NCI-H2196 (cell line): Measurements from ENCODE around the gene PCA3.

Experiments used
- DNase-seq: peaks from one replicate; lab custom pipeline; 2025; ENCODE audit not compliant: unreplicated experiment; lab: John Stamatoyannopoulos, UW

The PCA3 gene

GRCh38 chr9:76756941-76757673 lies 7.1 kb upstream of the PCA3 start:
- DNase-seq = no peak

- no peak for DNase-seq
These were observed 5.8 kb upstream of the PCA3 start for GRCh38 chr9:76758476-76758875.

GRCh38 chr9:76759732-76760131 lies 4.5 kb upstream of the PCA3 start:
- peak; percentile 12 for DNase-seq

- peak; percentile 9 for DNase-seq
These were observed 2.8 kb upstream of the PCA3 start for GRCh38 chr9:76761448-76761847.

GRCh38 chr9:76766126-76766525 lies 1.9 kb downstream of the PCA3 start:
- no peak for DNase-seq

- no peak for DNase-seq
These were observed 8.6 kb downstream of the PCA3 start for GRCh38 chr9:76772686-76773445.

- DNase-seq = no peak
These were observed 20.6 kb downstream of the PCA3 start for GRCh38 chr9:76784881-76785280.

- no peak for DNase-seq
These were observed 21.3 kb downstream of the PCA3 start for GRCh38 chr9:76785501-76785900.

GRCh38 chr9:76787677-76788076 lies 23.4 kb downstream of the PCA3 start:
- DNase-seq = no peak

GRCh38 chr9:76789840-76790239 lies 25.6 kb downstream of the PCA3 start:
- DNase-seq = no peak

- DNase-seq = no peak
These were observed 29.7 kb downstream of the PCA3 start for GRCh38 chr9:76793784-76794431.

GRCh38 chr9:76796296-76796695 lies 32.1 kb downstream of the PCA3 start:
- DNase-seq = no peak

GRCh38 chr9:76798527-76798926 lies 34.3 kb downstream of the PCA3 start:
- DNase-seq = no peak

- no peak for DNase-seq
These were observed 35.2 kb downstream of the PCA3 start for GRCh38 chr9:76799473-76799872.

GRCh38 chr9:76800901-76801300 lies 36.7 kb downstream of the PCA3 start:
- DNase-seq = no peak

- no peak for DNase-seq
These were observed 38.8 kb downstream of the PCA3 start for GRCh38 chr9:76803083-76803482.

GRCh38 chr9:76803762-76804161 lies 39.5 kb downstream of the PCA3 start:
- no peak for DNase-seq

GRCh38 chr9:76808636-76809035 lies 44.4 kb downstream of the PCA3 start:
- DNase-seq = no peak

- peak; percentile 54 for DNase-seq
These were observed 46.2 kb downstream of the PCA3 start for GRCh38 chr9:76810377-76810957.

GRCh38 chr9:76812591-76812990 lies 48.4 kb downstream of the PCA3 start:
- DNase-seq = no peak

GRCh38 chr9:76817489-76817888 lies 53.3 kb downstream of the PCA3 start:
- DNase-seq = no peak

- DNase-seq = peak; percentile 41
These were observed 54.0 kb downstream of the PCA3 start for GRCh38 chr9:76818271-76818670.
